Testis (tissue), 2 donors: Measurements from ENCODE around the gene KAT6B.

Experiments
- CTCF ChIP-seq, 3 experiments: fragments of 450-650 bp in 2 of 3; fragments of 200-600 bp in 1 of 3; sonication (generic) in 1 of 3; IDR thresholded peaks; one replicate each; pipeline ENCODE4 v1.5.1; 2016 to 2019; ENCODE audit warnings: antibody characterized with exemption in 3 of 3, mild to moderate bottlenecking in 2 of 3, moderate library complexity in 1 of 3
- POLR2A ChIP-seq: fragments of 450-650 bp; IDR thresholded peaks from one replicate; pipeline ENCODE4 v1.6.1; 2017; ENCODE audit warnings: antibody characterized with exemption, mild to moderate bottlenecking, moderate library complexity

GRCh38 chr10:74994854-74995253, 168.5 kb downstream of the KAT6B start:
- TF ChIP-seq CTCF (IDR thresholded peaks at IDR 0.05) = no peak
- no peak for TF ChIP-seq POLR2A
